Esophagus muscularis mucosa (tissue), 3 donors: ENCODE results near the gene TTC29.

ENCODE experiments used
- CTCF ChIP-seq, 3 experiments: fragments of 200-600 bp in 2 of 3; fragments of 450-650 bp in 1 of 3; sonication (generic) in 2 of 3; IDR thresholded peaks; one replicate each; pipeline ENCODE4 v1.5.1; 2017 to 2019; ENCODE audit warnings: antibody characterized with exemption in 3 of 3, mild to moderate bottlenecking in 2 of 3, moderate library complexity in 1 of 3
- POLR2A ChIP-seq: fragments of 450-650 bp; IDR thresholded peaks from one replicate; pipeline ENCODE4 v1.6.1; 2017; ENCODE audit warnings: antibody characterized with exemption, moderate library complexity, mild to moderate bottlenecking, low read depth
- POLR2AphosphoS5 ChIP-seq, 2 donors: sonication (generic); formaldehyde crosslinking; IDR thresholded peaks; one replicate each; pipeline ENCODE4 v1.6.1; 2017; ENCODE audit warnings: antibody characterized with exemption in 2 of 2

DNA sequence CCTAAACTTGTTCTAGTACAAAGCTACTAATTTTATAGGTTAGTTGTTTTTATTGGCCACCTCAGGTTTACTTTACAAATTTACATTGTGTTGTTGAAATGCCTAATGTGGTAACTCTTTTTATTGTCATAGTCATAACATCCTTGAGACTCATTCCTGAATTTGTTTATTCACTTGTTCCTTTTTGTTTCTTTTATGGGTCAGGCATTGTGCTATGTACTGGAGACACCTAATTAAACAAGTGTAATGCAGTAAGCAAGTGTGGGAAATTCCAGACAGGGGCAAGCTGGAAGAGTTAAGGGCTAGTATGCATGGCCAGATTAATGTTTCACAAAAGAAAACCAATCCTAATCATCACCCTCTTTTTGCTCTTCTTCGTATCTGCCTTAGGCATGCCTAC is 30.5 kb upstream of the TTC29 start:
- no peak for TF ChIP-seq CTCF (IDR thresholded peaks at IDR 0.05)
- TF ChIP-seq POLR2A, result no peak
- TF ChIP-seq POLR2AphosphoS5 (IDR thresholded peaks at IDR 0.05), result no peak
